ENCODE data around the gene GPHN. TPM values are rescaled to one million over a fixed set of nuclear protein-coding genes. Genes with fewer than 3 reads are reported as not detected.

Gene GPHN
- total and polyA plus RNA-seq, 2 donors from 2014 or later, result 35.4 to 62.0 TPM

- TF ChIP-seq CTCF (IDR thresholded peaks at IDR 0.05; ENCODE audit: borderline replicate concordance, extremely low read depth, insufficient read depth), result no peak
- H3K4me3 ChIP-seq (ENCODE audit: low read length in 3 of 3), result no peak overlapping the region
- no peaks in the 10 kb centered on the region for H3K27me3 ChIP-seq (ENCODE audit: control insufficient read depth, insufficient read depth, low read length)
- no peak overlapping the region for H3K9ac ChIP-seq (ENCODE audit: low read length in 3 of 3)
- no peak overlapping the region for H3K27ac ChIP-seq (ENCODE audit: low read depth in 2 of 2, low read length in 2 of 2)
- intact Hi-C loops (cut with DNase I), result no loop called here
- no peaks in the 10 kb centered on the region for H3K4me1 ChIP-seq (ENCODE audit: control insufficient read depth in 2 of 3, insufficient read depth in 2 of 3, low read depth in 1 of 3, low read length in 3 of 3)
- DNase-seq, result no peak
- H3K36me3 ChIP-seq (ENCODE audit: control insufficient read depth in 2 of 3, insufficient read depth in 3 of 3, low read length in 3 of 3), result peaks cover 0 to 3% (median 0%) of the 10 kb centered on the region in 3 donors
- FAIRE-seq, result no peak
- H3K9me3 ChIP-seq (ENCODE audit: control insufficient read depth in 2 of 3, insufficient read depth in 1 of 3, low read length in 3 of 3), result no peaks in the 10 kb centered on the region
These were observed 633.4 kb downstream of the GPHN start for GRCh38 chr14:67141146-67141900.

GRCh38 chr14:67151082-67151666, 643.2 kb downstream of the GPHN start:
- no peaks in the 10 kb centered on the region for H3K36me3 ChIP-seq (ENCODE audit: control insufficient read depth in 2 of 3, insufficient read depth in 3 of 3, low read length in 3 of 3)
- no peaks in the 10 kb centered on the region for H3K27me3 ChIP-seq (ENCODE audit: control insufficient read depth, insufficient read depth, low read length)
- FAIRE-seq (no peak), DNase-seq (no peak)
- H3K27ac ChIP-seq (ENCODE audit: low read depth in 2 of 2, low read length in 2 of 2), result no peak overlapping the region
- no peak overlapping the region for H3K9ac ChIP-seq (ENCODE audit: low read length in 3 of 3)
- no peaks in the 10 kb centered on the region for H3K4me1 ChIP-seq (ENCODE audit: control insufficient read depth in 2 of 3, insufficient read depth in 2 of 3, low read depth in 1 of 3, low read length in 3 of 3)
- no peaks in the 10 kb centered on the region for H3K9me3 ChIP-seq (ENCODE audit: control insufficient read depth in 2 of 3, insufficient read depth in 1 of 3, low read length in 3 of 3)
- TF ChIP-seq CTCF (IDR thresholded peaks at IDR 0.05; ENCODE audit: borderline replicate concordance, extremely low read depth, insufficient read depth), result no peak
- intact Hi-C loops (cut with DNase I), result no loop called here
- no peak overlapping the region for H3K4me3 ChIP-seq (ENCODE audit: low read length in 3 of 3)

GRCh38 chr14:67158566-67158965, 650.6 kb downstream of the GPHN start:
- FAIRE-seq (no peak), DNase-seq (no peak)
- Histone ChIP-seq H3K9ac (ENCODE audit: low read length in 3 of 3) (no peak overlapping the region), H3K27me3 (ENCODE audit: control insufficient read depth, insufficient read depth, low read length) (no peaks in the 10 kb centered on the region), H3K27ac (ENCODE audit: low read depth in 2 of 2, low read length in 2 of 2) (no peak overlapping the region), H3K9me3 (ENCODE audit: control insufficient read depth in 2 of 3, insufficient read depth in 1 of 3, low read length in 3 of 3) (no peaks in the 10 kb centered on the region), H3K4me3 (ENCODE audit: low read length in 3 of 3) (no peak overlapping the region), H3K36me3 (ENCODE audit: control insufficient read depth in 2 of 3, insufficient read depth in 3 of 3, low read length in 3 of 3) (no peaks in the 10 kb centered on the region), H3K4me1 (ENCODE audit: control insufficient read depth in 2 of 3, insufficient read depth in 2 of 3, low read depth in 1 of 3, low read length in 3 of 3) (no peaks in the 10 kb centered on the region)
- intact Hi-C loops (cut with DNase I), result no loop called here
- TF ChIP-seq CTCF (IDR thresholded peaks at IDR 0.05; ENCODE audit: borderline replicate concordance, extremely low read depth, insufficient read depth), result no peak

Data from kidney (tissue), 14 donors.